Activated T-helper 1 cell treated with Interleukin-2 at 50 U/mL for 16 hours (primary cell): Measurements from ENCODE around the gene SUMF1.

Experiments
- DNase-seq: peaks from one replicate; pipeline ENCODE4 v3.0.0-alpha.2; 2020; ENCODE audit warnings: low read depth

Gene SUMF1

DNA sequence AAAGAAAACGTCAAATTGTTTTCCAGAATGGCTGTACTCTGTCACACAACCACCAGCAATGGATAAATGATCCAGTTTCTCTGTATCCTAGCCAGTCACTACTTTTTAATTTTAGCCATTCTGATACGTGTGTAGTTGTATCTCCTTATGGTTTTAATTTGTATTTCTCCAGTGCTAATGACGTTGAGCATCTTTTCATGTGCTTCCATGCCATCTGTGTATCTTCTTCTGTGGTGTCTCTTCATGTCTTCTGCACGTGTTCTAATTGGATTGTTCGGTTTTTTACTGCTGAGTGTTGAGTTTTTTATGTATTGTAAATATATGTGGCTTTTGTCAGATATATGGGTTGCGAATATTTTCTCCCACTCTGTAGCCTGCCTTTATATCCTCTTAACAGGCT, 81.9 kb downstream of the SUMF1 start:
- no peak for DNase-seq

DNA sequence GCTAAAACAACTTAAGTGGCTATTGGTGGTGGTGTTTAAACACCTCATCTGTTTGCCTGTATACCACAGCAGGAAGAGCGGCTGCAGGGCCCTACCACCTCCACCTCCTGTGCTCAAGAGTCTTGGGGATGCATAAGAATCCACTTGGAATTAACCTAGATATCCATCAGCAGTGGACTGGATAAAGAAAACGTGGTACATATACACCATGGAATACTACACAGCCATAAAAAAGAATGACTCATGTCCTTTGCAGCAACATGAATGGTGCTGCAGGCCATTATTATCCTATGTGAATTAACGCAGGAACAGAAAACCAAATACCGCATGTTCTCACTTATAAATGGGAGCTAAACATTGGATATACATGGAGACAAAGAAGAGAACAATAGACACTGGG, 87.1 kb downstream of the SUMF1 start:
- no peak for DNase-seq

GRCh38 chr3:4376499-4376898, 90.6 kb downstream of the SUMF1 start:
- no peak for DNase-seq

DNA sequence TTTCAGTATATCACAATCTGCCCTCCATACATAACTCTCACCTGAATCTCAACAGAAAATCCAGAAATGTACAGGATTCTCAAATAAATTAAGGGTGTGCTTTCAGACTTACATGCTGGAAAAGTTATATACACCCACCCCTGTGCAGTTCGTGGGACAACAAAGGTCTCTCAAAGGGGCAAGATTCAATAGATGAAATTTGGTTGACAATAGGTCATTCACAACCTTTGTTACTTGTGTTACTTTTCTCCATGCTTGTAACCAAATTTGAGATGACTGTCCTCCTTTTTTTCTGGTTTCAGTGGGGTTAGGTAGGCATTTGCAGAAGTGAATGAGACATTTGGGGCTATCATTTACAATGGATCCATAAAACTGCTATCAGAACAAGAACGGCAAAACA, 91.2 kb downstream of the SUMF1 start:
- no peak for DNase-seq

DNA sequence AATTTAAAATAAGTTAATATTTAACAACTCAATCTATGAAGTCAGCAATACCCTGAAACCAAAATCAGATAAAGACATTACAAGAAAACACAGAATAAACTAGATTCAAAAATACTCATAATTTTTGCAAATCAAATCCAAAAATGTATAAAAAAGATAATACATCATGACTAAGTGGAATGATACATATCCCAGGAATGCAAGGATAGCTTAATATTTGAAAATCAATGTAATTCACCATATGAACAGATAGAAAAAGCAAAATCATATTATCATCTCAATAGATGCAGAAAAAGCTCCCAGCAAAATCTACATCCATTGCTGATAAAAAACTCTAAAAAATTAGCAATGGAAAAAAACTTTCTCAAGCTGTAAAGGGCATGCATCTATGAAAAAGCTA, 93.4 kb downstream of the SUMF1 start:
- DNase-seq, result no peak

- DNase-seq, result no peak
These were observed 104.5 kb downstream of the SUMF1 start for GRCh38 chr3:4362523-4362922.

GRCh38 chr3:4360817-4361216, 106.3 kb downstream of the SUMF1 start:
- no peak for DNase-seq

DNA sequence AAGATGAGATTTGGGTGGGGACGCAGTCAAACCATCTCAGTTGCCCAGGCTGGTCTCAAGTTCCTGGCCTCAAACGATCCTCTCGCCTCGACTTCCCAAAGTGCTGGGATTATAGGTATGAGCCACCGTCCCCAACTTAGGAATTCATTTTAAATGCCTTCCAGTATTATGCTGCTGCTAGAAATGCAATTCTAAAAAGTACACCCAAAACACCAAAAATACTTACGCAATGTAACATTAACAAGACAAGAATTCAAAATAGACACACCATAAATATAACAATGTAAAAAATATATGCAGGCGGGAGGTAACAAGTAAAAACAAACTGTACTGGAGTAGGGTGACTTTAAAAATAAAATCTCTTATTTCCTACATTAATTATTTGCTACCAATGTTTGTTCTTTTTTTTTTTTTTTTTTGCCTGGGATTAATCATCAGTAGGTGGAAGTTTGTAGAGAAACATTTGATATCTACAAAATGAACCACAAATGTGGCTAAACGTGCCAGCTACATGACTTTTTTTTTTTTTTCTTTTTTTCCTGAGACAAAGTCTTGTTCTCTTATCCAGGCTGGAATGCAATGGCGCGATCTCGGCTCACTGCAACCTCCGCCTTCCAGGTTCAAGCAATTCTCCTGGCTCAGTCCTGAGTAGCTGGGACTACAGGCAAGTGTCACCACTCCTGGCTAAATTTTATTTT, 107.1 kb downstream of the SUMF1 start:
- DNase-seq, result no peak

DNA sequence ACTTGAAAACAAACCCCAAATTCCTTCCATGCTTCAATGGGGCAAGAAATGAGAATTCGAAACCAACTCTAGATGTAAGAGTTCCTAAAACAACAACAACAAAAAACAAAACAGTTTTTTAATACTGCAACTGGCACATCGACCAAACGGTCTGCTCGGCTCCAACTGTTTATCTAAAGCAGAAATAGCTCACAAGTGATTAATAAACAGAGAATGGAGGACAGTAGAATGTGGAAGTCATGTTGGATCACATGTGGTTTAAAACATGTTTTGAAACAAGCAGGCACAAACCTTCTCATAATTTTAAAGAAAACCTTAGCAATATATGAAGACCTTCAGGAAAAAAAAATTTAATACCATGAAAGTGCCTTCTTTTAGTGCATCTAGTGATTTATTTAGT, 108.8 kb downstream of the SUMF1 start:
- DNase-seq, result no peak

GRCh38 chr3:4356546-4357410, 110.3 kb downstream of the SUMF1 start:
- DNase-seq, result no peak

DNA sequence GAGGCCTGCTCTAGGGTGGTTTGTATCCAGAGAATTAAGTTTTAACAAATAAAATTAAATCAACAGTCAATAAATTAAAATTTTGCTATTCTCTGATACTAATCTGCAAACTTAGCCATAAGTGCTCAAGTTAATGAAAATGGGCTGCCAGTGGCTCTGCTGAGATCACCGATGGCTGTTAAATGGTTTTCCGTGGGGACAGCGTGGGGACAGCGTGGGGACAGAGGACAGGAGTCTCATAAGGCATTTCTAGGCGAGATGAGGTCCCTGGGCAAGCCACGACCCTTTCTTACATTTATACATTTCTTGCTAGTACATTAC, 110.9 kb downstream of the SUMF1 start:
- DNase-seq, result no peak

DNA sequence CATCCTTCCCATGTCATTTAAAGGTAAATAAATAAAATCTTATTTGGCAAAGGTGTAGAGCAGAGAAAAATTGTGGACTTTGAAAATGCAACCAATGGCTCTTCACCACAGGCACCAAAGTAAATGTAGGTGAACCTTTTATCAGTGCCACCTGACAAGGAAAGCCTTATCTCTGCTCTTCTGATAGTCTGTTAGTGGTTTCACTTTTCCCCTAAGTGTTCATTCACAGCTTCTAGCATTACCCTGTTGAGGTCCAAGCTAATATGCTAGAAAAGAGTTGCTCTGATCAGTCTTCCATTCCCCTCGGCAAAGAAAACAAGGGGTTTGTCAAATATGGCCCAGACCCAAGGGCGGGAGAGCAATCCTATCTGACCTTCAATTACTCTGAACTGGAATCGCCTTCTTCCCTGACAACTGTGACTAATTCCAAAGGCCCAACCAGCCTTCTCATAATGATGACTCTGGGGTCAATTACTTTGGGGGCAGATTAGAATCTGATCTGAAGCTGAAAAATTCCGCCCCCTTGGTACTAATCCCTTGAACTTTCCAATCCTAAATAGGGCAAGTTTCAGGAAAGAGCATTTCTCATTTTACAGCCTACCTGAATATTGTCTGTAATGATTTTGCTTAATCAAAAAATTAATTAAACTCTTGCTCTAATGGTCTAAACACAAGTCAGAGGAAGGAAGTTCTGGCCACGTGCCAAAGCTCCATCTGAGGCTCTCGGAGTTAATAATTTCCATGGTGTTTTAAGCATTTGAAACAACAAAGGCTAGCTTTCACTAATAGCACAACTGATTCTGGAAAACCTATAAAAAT, 111.5 kb downstream of the SUMF1 start:
- no peak for DNase-seq

- no peak for DNase-seq
These were observed 115.2 kb downstream of the SUMF1 start for GRCh38 chr3:4351872-4352271.

DNA sequence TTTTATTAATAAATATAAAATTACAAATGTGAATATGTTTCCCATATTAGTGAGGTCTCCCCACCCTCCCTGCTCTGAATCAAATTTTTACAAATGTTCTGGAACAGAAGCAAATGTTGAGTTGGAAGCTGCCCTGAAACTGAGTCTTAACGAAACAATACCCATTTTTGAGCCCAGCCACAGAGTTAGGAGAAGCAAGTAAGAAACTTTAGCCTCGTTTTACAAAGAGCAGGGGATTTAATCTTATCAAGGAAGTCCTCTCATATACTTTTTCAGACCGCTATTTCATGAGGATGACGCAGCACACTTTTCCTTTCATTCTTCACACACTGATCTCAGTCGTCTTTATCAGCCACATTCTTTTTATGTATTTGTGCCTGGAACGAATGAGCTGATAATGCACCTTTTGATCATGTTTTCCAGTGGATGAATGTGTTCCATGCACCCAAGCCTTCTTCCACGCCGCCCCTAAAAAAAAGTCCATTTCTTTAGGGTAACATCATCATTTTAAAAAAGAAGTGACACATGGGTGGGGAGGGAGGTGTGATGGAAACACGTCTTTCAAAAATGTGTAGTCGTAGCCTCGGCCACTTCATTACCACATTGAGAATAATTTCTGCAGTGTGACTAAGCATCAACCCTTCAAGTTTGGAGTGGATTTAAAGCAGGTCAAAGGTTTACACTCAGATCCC, 115.8 kb downstream of the SUMF1 start:
- DNase-seq, result no peak

- DNase-seq, result peak; percentile 11
These were observed 116.3 kb downstream of the SUMF1 start for GRCh38 chr3:4350789-4351163.

- DNase-seq, result no peak
These were observed 123.8 kb downstream of the SUMF1 start for GRCh38 chr3:4343258-4343657.

DNA sequence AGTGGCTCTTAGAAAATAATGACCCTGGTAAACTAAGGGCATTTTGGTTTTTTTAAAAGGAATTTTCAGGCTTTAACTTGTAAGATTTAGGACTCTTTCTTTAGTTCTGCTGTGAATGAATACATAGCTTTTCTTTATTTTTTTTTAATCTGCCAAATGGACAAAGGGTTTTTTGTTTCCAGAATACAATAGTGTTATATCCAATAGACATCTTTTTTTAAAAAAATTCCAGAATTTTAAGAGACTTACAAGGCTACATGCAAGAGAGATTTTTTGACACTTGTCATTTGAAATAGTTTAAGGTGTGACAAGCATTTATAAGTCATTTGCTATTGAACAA, 125.8 kb downstream of the SUMF1 start:
- no peak for DNase-seq

GRCh38 chr3:4340411-4341335, 126.4 kb downstream of the SUMF1 start:
- no peak for DNase-seq

GRCh38 chr3:4340077-4340410, 127.0 kb downstream of the SUMF1 start:
- DNase-seq, result no peak

DNA sequence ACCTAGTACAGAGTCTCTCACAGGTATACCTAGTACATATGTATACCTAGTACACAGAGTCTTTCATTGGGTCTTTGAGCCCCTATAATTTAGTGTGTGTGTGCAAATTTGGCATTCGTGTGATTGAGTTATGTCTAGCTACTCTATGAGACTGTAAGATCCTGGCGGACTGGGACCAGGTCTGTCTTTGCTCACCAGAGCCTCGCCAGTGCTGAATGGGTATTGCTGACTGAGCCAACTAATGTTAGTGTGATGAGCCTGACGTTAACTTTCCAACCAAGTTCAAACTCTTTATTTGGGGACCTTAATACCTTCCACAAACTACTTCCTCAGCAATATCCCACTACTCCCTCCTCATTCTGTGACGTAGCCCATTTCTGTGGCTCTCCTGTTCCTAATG, 128.3 kb downstream of the SUMF1 start:
- DNase-seq, result no peak

GRCh38 chr3:4336850-4337546, 130.1 kb downstream of the SUMF1 start:
- DNase-seq, result no peak
